H9 (cell line): ENCODE results near the gene PRKCZ. TPM values are rescaled to one million over a fixed set of nuclear protein-coding genes. Genes with fewer than 3 reads are reported as not detected.

Experiments
- DNase-seq: peaks from one replicate; pipeline ENCODE4 v3.0.0-alpha.2; 2017
- H2AFZ ChIP-seq: one replicate; pipeline ENCODE4 v1.6.1; 2013; ENCODE audit warnings: mild to moderate bottlenecking, low read length, control low read depth, moderate library complexity
- H2AK5ac ChIP-seq: 2 replicates; pipeline ENCODE4 v1.6.1; 2013; ENCODE audit warnings: low read length, control low read depth, mixed read lengths; ENCODE audit not compliant: insufficient read length
- H2BK120ac ChIP-seq: one replicate; pipeline ENCODE4 v1.6.1; 2013; ENCODE audit warnings: low read depth, mild to moderate bottlenecking, low read length, control low read depth, inconsistent platforms; ENCODE audit not compliant: poor library complexity, severe bottlenecking
- H2BK12ac ChIP-seq: 2 replicates; pipeline ENCODE4 v1.6.1; 2013; ENCODE audit warnings: low read length, control low read depth, mixed read lengths, low read depth; ENCODE audit not compliant: insufficient read length
- H2BK15ac ChIP-seq: 2 replicates; pipeline ENCODE4 v1.6.1; 2013; ENCODE audit warnings: low read depth, low read length, control low read depth
- H2BK20ac ChIP-seq: one replicate; pipeline ENCODE4 v1.6.1; 2013; ENCODE audit warnings: low read depth, mild to moderate bottlenecking, low read length, control low read depth, inconsistent platforms; ENCODE audit not compliant: poor library complexity, severe bottlenecking
- H2BK5ac ChIP-seq: 2 replicates; pipeline ENCODE4 v1.6.1; 2013; ENCODE audit warnings: low read length, control low read depth, mixed read lengths; ENCODE audit not compliant: insufficient read length
- H3K14ac ChIP-seq: 2 replicates; pipeline ENCODE4 v1.6.1; 2013; ENCODE audit warnings: low read length, control low read depth; ENCODE audit not compliant: insufficient read depth
- H3K18ac ChIP-seq: 2 replicates; pipeline ENCODE4 v1.6.1; 2013; ENCODE audit warnings: low read depth, mild to moderate bottlenecking, mixed read lengths, low read length, control low read depth; ENCODE audit not compliant: insufficient read length
- H3K23ac ChIP-seq: 2 replicates; pipeline ENCODE4 v1.6.1; 2013; ENCODE audit warnings: low read length, control low read depth, mixed read lengths, low read depth; ENCODE audit not compliant: insufficient read length
- H3K23me2 ChIP-seq: 2 replicates; pipeline ENCODE4 v1.6.1; 2013; ENCODE audit warnings: low read depth, mild to moderate bottlenecking, mixed read lengths, low read length, control low read depth; ENCODE audit not compliant: insufficient read length, poor library complexity, severe bottlenecking
- H3K27ac ChIP-seq: 2 replicates; pipeline ENCODE4 v1.5.1; 2013; ENCODE audit warnings: low read length, control low read depth, mixed read lengths, low read depth; ENCODE audit not compliant: insufficient read length
- H3K27me3 ChIP-seq: 2 replicates; pipeline ENCODE4 v1.6.1; 2013; ENCODE audit warnings: low read length, control low read depth, inconsistent platforms; ENCODE audit not compliant: insufficient read depth
- H3K4ac ChIP-seq: 2 replicates; pipeline ENCODE4 v1.6.1; 2013; ENCODE audit warnings: low read depth, mild to moderate bottlenecking, control low read depth, inconsistent platforms, low read length, moderate library complexity
- H3K4me1 ChIP-seq: 2 replicates; pipeline ENCODE4 v1.6.1; 2013; ENCODE audit warnings: low read length, control low read depth, inconsistent platforms; ENCODE audit not compliant: insufficient read depth
- H3K4me2 ChIP-seq: 2 replicates; pipeline ENCODE4 v1.6.1; 2013; ENCODE audit warnings: low read length, control low read depth, mixed read lengths; ENCODE audit not compliant: insufficient read length, insufficient read depth
- H3K56ac ChIP-seq: 2 replicates; pipeline ENCODE4 v1.6.1; 2013; ENCODE audit warnings: low read depth, mild to moderate bottlenecking, mixed read lengths, low read length, control low read depth; ENCODE audit not compliant: insufficient read length
- H3K79me1 ChIP-seq: 2 replicates; pipeline ENCODE4 v1.6.1; 2013; ENCODE audit warnings: low read depth, mild to moderate bottlenecking, moderate library complexity, low read length, control low read depth, inconsistent platforms; ENCODE audit not compliant: insufficient read depth, poor library complexity, severe bottlenecking
- H3K79me2 ChIP-seq: 2 replicates; pipeline ENCODE4 v1.6.1; 2013; ENCODE audit warnings: low read length, control low read depth, inconsistent platforms; ENCODE audit not compliant: insufficient read depth
- H3K9ac ChIP-seq: 2 replicates; pipeline ENCODE4 v1.6.1; 2013; ENCODE audit warnings: low read length, control low read depth, mixed read lengths; ENCODE audit not compliant: insufficient read length; ENCODE audit errors: extremely low read depth
- H3K9me3 ChIP-seq: one replicate; pipeline ENCODE4 v1.6.1; 2013; ENCODE audit warnings: low read depth, low read length, inconsistent platforms; ENCODE audit not compliant: control insufficient read depth
- H3T11ph ChIP-seq: one replicate; pipeline ENCODE4 v1.6.1; 2013; ENCODE audit warnings: mild to moderate bottlenecking, low read length, control low read depth, inconsistent platforms
- H4K20me1 ChIP-seq: one replicate; pipeline ENCODE4 v1.6.1; 2013; ENCODE audit not compliant: control insufficient read depth, insufficient read length, insufficient read depth
- H4K5ac ChIP-seq: 2 replicates; pipeline ENCODE4 v1.6.1; 2013; ENCODE audit warnings: low read depth, mild to moderate bottlenecking, mixed read lengths, low read length, control low read depth; ENCODE audit not compliant: insufficient read length
- H4K8ac ChIP-seq: replicated peaks from 2 replicates; pipeline ENCODE4 v1.6.1; 2013; ENCODE audit warnings: low read length, control low read depth, mixed read lengths, low read depth; ENCODE audit not compliant: insufficient read length
- H4K91ac ChIP-seq: 2 replicates; pipeline ENCODE4 v1.6.1; 2013; ENCODE audit warnings: low read depth, mild to moderate bottlenecking, moderate library complexity, mixed read lengths, low read length, control low read depth; ENCODE audit not compliant: insufficient read length
- H3K27ac Mint-ChIP-seq, 3 experiments: 2 replicates in 2 of 3; 3 replicates in 1 of 3; pipeline ENCODE4 v1.8.0; 2020 to 2021; ENCODE audit warnings: mixed read lengths in 3 of 3, mild to moderate bottlenecking in 1 of 3, moderate library complexity in 1 of 3
- H3K27me3 Mint-ChIP-seq: 2 replicates; pipeline ENCODE4 v1.8.0; 2021; ENCODE audit warnings: low read depth, mild to moderate bottlenecking, moderate library complexity, mixed read lengths
- H3K36me3 Mint-ChIP-seq, 3 experiments: 2 replicates in 2 of 3; 3 replicates in 1 of 3; pipeline ENCODE4 v1.8.0; 2020 to 2021; ENCODE audit warnings: low read depth in 3 of 3, mixed read lengths in 3 of 3; ENCODE audit not compliant: insufficient read depth in 1 of 3
- H3K4me1 Mint-ChIP-seq, 2 experiments: 2 replicates each; pipeline ENCODE4 v1.8.0; 2020; ENCODE audit warnings: mixed read lengths in 2 of 2
- H3K4me3 Mint-ChIP-seq, 2 experiments: 2 replicates in 1 of 2; 3 replicates in 1 of 2; pipeline ENCODE4 v1.8.0; 2020 to 2021; ENCODE audit warnings: mild to moderate bottlenecking in 2 of 2, mixed read lengths in 2 of 2, moderate library complexity in 1 of 2
- H3K9me3 Mint-ChIP-seq, 2 experiments: 2 replicates in 1 of 2; 3 replicates in 1 of 2; pipeline ENCODE4 v1.8.0; 2020; ENCODE audit warnings: mild to moderate bottlenecking in 2 of 2, mixed read lengths in 2 of 2, moderate library complexity in 1 of 2
- CTCF ChIP-seq: fragments of 200-600 bp; sonication (generic); conservative IDR thresholded peaks from 3 replicates; pipeline ENCODE4 v1.8.0; 2021; ENCODE audit warnings: antibody characterized with exemption, mild to moderate bottlenecking
- WGBS: extraction: QIAGEN DNeasy Blood & Tissue Kit; methylation state at CpG from one replicate; pipeline ENCODE4 v1.1.7; 2013; ENCODE audit warnings: missing lambda C conversion rate, low lambda C conversion rate, mixed read lengths; ENCODE audit not compliant: insufficient read length; ENCODE audit errors: extremely low coverage; 5-methylcytosine and 5-hydroxymethylcytosine counted together
- total RNA-seq: library from RNA; stranded (reverse); gene quantifications from 2 replicates; pipeline ENCODE4 v1.2.1, GENCODE V29; 2021

The PRKCZ gene
- total RNA-seq, 1 experiment from 2014 or later: 48.4 TPM

DNA sequence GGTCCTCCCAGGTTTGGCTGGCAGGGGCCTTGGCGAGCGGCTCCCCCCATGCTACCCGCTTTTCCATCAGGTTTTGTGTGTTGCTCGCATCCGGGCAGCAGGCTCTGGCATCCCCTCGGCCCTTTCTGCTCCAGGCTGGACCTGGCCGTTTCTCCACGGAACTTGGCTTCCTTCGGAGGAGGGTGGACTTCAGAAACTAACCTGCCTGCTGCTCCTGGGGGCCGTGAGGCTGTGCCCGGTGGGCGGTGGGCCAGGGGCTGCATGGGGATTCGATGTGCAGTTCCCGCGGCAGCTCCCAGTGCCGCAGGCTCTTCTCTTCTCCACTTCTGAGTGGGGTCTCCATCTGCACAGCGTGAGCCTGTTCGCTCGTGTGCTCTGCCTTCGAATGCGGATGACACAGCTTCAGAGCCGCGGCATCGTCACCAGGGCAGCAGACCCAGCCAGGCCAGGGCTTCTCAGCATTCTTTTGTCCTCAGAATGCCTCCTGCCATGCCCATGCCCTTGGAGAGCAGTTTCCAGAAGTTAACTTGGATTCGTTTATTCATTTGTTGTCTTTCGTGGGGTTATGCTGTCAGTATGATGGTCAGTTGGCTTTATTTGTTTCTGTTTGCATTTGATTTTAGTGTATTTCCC, 36.4 kb downstream of the PRKCZ start:
- no peaks in the 10 kb centered on the region for H3K23me2 ChIP-seq
- no peak overlapping the region for H2AK5ac ChIP-seq
- H3K27ac ChIP-seq: no peak overlapping the region
- peak overlapping the region in 1 of 3 experiments; percentile 40; a peak in 2 of 7 replicates for H3K27ac Mint-ChIP-seq
- no peaks in the 10 kb centered on the region for H4K20me1 ChIP-seq
- no peak overlapping the region for H4K5ac ChIP-seq
- no peak overlapping the region for H3K56ac ChIP-seq
- H2BK120ac ChIP-seq: no peak overlapping the region
- H3K79me1 ChIP-seq: no peaks in the 10 kb centered on the region
- no peak overlapping the region for H2AFZ ChIP-seq
- H2BK20ac ChIP-seq: no peak overlapping the region
- no peak overlapping the region for H3K18ac ChIP-seq
- H3K4me1 ChIP-seq: no peaks in the 10 kb centered on the region
- no peak overlapping the region for H3K4me3 Mint-ChIP-seq
- no peak overlapping the region for H2BK5ac ChIP-seq
- no peak overlapping the region for H3K4ac ChIP-seq
- no peaks in the 10 kb centered on the region for H3K9me3 Mint-ChIP-seq
- no CpG with 5 or more reads among the region's 26 CpGs for WGBS
- H3K36me3 Mint-ChIP-seq: peaks cover 0 to 5% (median 3%) of the 10 kb centered on the region in 3 experiments; a peak in 3 of 7 replicates
- TF ChIP-seq CTCF: no peak
- no peak overlapping the region for H4K91ac ChIP-seq
- H3K23ac ChIP-seq: no peak overlapping the region
- no peak overlapping the region for H3K4me2 ChIP-seq
- H4K8ac ChIP-seq: no peak overlapping the region
- DNase-seq: no peak
- H3K79me2 ChIP-seq: no peaks in the 10 kb centered on the region
- H3T11ph ChIP-seq: no peak overlapping the region
- no peak overlapping the region for H2BK12ac ChIP-seq
- no peaks in the 10 kb centered on the region for H3K27me3 ChIP-seq
- H3K9me3 ChIP-seq: no peaks in the 10 kb centered on the region
- H3K14ac ChIP-seq: no peak overlapping the region
- H3K4me1 Mint-ChIP-seq: peaks cover 9 to 21% of the 10 kb centered on the region in 2 experiments
- no peak overlapping the region for H3K9ac ChIP-seq
- H2BK15ac ChIP-seq: no peak overlapping the region
- H3K27me3 Mint-ChIP-seq: no peaks in the 10 kb centered on the region
